ENCODE measurements around the gene MEGF6.
A peak's percentile ranks its signal among the peaks of the same experiment; 100 is the strongest.

Gene MEGF6

DNA sequence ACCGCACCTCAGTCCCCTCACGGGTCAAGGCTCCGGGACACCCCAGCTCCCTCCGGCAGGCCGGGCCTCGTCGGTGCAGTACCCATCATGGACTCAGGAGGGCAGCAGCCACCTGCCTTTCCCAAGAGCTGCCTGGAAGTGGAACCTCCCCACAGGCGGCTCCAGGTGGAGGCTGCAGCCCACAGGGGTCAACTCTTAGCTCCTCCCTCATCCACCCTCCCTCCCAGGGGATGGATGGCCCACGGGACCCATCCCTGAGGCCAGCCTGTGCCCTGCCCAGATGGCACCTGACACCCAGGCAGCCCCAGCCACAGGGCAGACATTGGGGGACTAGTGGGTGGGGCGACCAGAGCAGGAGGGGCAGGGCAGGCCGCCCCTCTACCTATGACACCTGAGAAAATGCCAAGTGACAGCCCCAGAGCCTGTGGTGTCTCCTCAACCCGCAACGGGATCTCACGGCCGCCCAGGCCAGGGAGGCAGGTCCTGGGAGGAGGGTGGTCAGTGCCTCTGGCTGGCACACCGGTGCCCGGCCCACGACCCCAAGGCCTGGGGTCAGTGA, 158.0 kb downstream of the MEGF6 start:
- DNase-seq, result peak; percentile 72

DNA sequence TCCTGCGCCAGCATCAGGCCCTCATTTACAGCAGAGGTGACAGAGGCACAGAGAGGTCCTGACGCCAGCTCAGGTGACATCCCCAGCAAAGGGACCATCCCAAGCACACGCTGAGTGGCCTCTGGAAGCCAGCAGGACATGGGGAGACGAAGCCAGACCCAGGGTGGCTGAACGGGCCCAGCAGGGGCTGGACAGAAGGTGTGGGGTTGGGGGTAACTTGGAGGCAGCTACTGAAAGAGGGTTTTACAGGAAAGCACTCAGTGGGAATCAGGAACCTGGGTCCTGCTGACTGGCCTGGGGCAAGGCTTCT, 158.5 kb downstream of the MEGF6 start:
- no peak for DNase-seq

DNA sequence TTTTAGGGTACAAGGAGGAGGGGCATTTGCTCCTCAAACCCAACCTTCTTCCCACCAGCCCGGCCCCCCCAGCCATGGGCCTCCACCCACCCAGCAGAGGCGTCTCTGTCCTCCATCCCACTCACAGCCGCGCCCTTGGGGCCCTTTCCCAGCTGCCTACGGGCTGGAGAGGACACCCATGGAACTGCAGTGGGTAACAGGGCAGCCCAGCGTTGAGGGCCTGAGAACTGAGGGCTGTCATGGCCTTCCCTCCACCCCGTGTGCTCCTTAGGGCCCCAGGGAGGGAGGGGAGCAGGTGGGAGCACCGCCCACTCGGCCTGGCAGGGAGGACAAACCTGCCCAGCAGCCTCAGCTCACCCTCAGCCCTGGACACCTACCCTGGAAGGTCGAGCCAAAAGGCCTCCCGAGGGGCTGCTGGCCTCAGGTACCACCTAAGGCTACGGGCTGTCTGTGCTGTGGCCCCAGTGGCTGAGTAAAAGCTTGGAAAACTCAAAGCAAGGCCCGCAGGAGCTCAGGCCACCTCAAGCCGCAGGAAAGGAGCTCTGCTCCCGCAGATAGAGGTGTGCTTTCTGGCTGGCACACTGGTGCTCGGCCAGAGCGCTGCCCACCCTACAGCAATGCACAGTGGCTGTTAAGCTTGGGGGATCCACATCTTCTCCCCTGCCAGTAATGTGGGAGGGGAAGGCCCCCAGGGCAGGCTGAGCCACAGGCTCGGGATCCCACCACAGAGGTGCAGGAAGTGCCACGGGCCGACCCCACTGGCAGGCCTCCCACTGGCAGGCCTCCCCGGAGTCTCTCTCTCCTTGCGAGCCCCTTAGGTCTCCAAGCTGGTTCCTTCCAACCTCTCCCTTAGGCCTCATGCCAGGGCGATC, 159.1 kb downstream of the MEGF6 start:
- no peak for DNase-seq

DNA sequence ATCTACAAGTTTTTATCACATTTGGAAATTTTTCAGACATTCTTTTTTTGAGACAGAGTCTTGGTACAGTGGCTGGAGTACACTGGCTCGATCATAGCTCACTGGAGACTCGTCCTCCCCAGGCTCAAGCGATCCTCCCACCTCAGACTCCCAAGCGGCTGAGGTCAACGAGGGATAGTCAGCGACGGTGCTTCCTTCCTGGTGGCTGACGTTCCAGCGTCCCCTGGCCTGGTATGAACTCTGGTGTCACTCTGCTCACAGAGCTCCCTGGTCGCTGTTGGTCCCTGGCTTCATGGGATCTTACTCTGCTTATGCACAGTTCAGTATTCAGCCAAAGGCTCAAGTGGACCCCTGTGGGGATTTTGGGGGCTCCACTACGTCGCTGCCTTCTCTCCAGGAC, 160.3 kb downstream of the MEGF6 start:
- DNase-seq, result no peak

DNA sequence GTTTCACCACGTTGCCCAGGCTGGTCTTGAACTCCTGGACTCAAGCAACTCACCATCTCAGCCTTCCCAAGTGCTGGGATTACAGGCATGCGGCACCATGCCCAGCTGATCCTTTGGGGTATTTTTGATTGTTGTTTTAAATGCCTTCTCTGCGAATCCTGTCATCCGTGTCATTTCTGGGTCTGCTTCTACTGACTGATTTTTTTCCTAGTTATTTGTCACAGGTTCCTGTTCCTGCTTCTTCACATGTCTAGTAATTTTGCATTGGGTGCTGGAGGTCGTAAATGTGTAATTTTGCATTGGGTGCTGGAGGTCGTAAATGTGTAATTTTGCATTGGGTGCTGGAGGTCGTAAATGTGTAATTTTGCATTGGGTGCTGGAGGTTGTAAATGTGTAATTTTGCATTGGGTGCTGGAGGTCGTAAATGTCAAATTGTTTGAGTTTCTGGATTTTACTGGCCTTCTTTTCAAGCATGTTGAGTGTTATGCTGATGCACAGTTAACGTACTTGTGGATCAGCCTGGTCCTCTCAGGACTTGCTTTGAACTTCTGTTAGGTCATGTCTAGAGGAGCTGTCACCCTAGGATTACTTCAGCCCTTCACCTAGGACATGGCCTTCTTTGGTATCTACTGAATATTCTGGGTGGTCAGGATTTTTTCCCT, 161.0 kb downstream of the MEGF6 start:
- no peak for DNase-seq

DNA sequence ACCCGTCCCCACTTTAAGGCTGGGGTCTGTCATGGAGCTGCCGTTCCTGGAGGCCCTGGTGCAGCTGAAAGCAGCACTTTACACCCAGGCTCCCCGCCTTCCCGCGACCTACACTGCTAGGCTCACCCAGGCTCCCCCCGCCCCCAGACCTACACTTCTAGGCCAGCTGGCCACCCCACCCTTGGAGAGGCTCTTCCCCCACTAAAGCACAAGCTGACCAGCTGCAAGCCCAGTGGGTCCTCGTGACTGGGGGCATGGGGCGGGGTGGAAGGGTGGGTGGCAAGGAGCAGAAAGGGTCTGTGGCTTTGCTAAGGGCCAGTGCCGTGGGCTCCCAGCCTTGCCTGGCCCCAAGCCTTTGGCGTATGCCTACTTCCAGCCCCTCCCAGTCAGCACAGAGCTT, 166.6 kb downstream of the MEGF6 start:
- no peak for DNase-seq

DNA sequence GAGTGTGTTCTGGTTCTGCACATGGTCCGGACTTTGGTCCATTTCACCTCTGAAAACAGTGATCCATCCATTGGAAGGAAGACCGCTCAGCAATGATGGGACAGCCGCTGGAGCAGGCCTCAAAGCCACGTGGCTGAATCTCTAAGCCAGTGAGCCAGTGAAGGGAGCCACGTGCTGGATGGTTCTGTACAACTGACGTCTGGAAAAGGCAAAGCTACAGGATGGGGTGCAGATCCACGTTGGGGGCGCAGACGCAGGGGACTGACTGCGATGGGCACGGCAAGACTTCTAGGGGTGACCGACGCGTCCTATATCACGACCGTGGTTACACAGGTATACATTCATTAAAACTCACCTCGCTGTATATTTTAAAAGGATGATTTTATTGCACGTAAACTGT, 167.0 kb downstream of the MEGF6 start:
- DNase-seq, result no peak

DNA sequence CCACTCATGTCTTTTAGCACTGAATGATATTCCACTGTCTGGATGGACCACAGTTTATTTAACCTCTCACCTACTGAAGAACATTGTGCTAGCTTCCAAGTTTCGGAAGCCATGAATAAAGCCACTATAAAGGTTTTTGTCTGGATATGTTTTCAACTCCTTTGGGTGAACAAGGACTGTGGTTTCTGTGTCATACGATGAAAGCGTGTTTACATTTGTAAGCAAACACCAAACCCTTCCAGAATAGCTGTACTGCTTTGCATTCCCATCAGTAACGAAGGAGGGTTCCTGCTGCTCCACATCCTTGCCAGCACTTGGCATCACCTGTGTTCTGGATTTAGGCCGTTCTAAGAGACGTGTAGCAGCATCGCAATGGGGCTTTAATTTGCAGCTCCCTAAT, 167.5 kb downstream of the MEGF6 start:
- no peak for DNase-seq

DNA sequence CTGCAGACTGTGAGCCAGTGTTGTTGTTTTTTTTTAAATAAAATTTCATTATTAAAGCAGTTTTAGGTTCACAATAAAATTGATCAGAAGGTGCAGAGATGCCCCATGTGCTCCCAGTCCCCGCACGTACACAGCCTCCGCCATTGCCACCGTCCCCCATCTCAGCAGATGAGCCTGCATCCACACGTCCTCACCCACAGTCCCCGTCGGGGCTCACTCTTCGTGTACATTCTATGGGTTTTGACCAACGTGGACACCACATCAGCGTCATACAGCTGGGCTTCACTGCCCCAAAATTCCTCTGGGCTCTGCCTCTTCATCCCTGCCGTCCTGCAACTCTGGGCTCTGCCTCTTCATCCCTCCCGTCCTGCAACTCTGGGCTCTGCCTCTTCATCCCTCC, 168.4 kb downstream of the MEGF6 start:
- no peak for DNase-seq

DNA sequence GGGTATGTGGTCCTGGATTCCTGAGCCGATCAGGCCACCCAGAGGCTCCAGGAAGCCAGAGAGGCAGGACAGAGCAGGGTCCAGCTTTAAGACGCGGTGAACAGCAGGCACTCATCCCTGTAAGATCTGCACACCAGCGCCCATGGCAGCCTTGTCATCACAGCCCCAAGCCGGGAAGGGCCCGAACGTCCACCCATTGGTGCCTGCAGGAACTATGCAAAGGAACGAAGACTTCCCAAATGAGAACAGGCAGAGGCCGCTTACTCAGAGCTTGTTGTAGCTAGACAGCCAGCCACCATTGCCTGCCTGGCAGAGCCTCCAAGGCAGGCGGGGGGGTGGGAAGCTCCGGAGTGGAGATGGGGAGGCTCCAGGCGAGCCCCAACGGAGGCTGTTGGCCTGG, 169.0 kb downstream of the MEGF6 start:
- DNase-seq, result no peak

DNA sequence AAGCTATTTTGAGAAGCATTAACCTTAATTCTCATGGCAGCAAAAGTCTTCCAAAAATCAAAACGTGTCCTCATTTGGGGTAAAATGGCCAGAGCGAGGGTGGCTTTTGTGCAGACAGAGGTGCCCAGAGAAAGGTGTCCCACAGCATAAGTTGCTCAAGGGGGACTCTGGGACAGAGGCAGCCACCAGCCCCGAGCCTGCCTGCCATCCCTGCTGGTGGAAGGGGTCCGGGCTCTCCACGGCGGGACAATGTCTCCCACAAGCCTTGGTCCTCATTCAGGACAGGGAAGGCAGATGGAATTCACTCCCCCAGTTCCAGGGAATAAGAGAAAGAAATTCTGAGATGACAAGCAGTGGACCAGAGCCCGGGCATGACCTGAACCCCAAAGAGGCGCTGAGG, 169.4 kb downstream of the MEGF6 start:
- DNase-seq, result no peak

DNA sequence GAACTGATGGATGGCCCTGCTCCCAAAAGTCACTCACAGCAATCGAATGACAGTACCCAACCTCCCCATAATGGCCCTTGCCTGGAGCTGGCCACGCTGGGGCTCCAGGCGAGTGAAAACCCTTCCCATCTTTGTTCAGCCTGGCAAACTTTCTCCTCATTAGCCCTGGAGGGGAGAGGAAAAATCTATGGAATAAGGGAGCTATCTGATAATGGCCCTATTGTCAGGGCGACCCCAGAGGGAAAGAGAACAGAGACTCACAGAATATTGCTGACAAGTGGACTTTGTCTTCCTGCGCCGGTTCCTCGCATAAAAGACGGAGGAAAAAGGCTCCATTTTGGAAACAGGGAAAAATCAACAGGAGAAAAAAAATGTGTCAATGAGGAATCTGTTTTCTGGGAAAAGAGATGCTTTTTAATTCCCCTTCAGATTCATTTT, 169.9 kb downstream of the MEGF6 start:
- no peak for DNase-seq

DNA sequence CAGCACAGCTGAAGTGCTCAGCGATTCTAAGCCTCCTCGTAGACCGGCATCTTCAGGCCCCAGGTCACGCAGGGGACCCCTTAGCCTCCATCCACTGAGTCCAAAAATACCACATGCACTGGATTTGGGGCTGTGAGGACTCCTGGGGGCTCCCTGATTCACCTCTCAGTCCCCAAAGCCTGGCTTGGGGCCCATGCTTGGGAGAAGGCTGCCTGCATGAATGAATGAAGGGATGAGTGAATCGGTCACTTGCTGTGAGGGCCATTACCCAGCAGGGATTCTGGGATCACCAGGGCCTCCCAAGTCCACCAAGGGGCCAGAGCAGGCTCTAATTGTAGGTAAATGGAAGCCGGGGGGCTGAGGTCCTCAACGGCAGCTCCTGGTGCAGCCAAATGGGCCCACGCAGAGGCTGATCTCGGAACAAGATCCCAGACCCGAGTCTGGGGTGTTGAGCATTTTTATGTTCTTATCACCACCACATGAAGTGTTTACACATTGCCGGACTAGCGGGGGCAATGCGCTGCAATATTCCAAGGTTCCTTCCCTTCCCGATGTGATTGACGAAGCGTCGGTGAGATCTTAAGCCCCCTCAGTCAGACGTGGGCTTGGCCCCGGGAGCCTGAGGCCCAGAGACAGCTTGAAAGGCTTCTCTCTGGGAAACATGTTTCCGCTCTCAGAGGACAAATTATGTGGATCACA, 170.4 kb downstream of the MEGF6 start:
- no peak for DNase-seq

DNA sequence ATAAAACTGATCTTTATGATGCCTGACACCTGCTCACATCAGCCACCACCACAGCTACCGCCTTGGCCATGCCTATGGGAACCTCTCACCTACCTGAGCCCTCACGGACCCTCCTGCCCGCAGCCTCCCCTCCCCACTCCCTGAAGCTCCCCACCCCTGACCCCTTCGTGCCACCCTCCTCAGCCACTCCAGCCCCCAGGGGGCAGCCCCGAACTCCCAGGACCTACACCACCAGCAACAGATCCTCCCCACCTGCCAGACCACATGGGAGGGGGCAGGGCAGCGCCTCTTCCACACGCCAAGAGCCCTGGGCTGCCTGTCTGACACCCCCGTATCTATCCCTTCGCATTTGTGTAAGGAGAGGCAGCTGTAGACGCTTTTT, 171.0 kb downstream of the MEGF6 start:
- no peak for DNase-seq

Data from stimulated activated CD4-positive, alpha-beta T cell treated with anti-CD3 and anti-CD28 coated beads, Interleukin-1b, Interleukin-23, amount 100 ng/mL, for 48 hours (primary cell).